ENCODE results near the gene FA2H. TPM values are rescaled to one million over a fixed set of nuclear protein-coding genes. Genes with fewer than 3 reads are reported as not detected.

Gene FA2H
- polyA plus RNA-seq, 3 donors = not detected

DNA sequence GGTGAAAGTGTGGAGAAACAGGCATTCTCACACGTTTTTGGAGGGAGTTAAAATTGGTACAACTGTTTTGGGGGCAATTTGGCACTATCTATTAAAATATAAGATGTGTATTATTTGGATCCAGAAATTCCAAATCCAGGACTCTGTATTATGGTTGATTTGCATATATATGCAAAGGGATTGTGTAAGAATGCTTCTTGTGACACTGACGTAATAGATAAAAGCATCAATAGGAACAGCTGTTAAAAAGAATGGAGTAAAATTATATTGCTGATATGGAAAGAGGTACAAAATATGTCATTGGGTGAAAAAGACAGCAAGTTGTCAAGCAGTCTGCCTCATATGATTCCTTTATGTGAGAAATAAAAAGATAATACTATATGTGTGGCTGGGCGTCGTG lies 17.3 kb downstream of the FA2H start:
- H3K36me3 Mint-ChIP-seq = no peaks in the 10 kb centered on the region
- no peak overlapping the region for H3K4me3 Mint-ChIP-seq
- H3K4me1 ChIP-seq (ENCODE audit: control insufficient read depth in 1 of 2, insufficient read depth in 2 of 2, low read length in 2 of 2) = no peaks in the 10 kb centered on the region
- no CpG with 5 or more reads among the region's 4 CpGs for WGBS (ENCODE audit: insufficient coverage)
- H3K27me3 Mint-ChIP-seq (ENCODE audit: low read depth in 3 of 3) = peaks cover 0 to 5% (median 3%) of the 10 kb centered on the region in 3 donors
- intact Hi-C loops (cut with micrococcal nuclease) = no loop called here
- H3K36me3 ChIP-seq (replicated peaks in 1 of 2; ENCODE audit: control insufficient read depth in 1 of 2, insufficient read depth in 2 of 2, low read length in 2 of 2) = no peaks in the 10 kb centered on the region
- no peak overlapping the region for H3K27ac Mint-ChIP-seq
- H3K27me3 ChIP-seq (ENCODE audit: control insufficient read depth in 2 of 2, insufficient read depth in 2 of 2, low read length in 2 of 2) = no peaks in the 10 kb centered on the region
- H3K9me3 ChIP-seq (replicated peaks in 1 of 2; ENCODE audit: control insufficient read depth in 1 of 2, insufficient read depth in 1 of 2, low read length in 2 of 2) = no peaks in the 10 kb centered on the region
- H3K9me3 Mint-ChIP-seq = peaks cover 0 to 2% (median 0%) of the 10 kb centered on the region in 7 donors
- H3K79me2 ChIP-seq (ENCODE audit: insufficient read depth, low read length) = no peaks in the 10 kb centered on the region
- no peak overlapping the region for H3K9ac ChIP-seq (ENCODE audit: insufficient read depth, low read length, poor library complexity, severe bottlenecking)
- H3K4me3 ChIP-seq (replicated peaks in 1 of 3; ENCODE audit: low read depth in 2 of 3, low read length in 3 of 3) = no peak overlapping the region
- no peak overlapping the region for H2AFZ ChIP-seq (ENCODE audit: insufficient read depth, low read depth, low read length, poor library complexity, severe bottlenecking)
- no peaks in the 10 kb centered on the region for H4K20me1 ChIP-seq (ENCODE audit: insufficient read depth, low read length)
- no peak overlapping the region for H3K4me2 ChIP-seq (replicated peaks; ENCODE audit: extremely low read depth, low read length, poor library complexity, severe bottlenecking)
- no peak overlapping the region for H3K27ac ChIP-seq (ENCODE audit: low read depth in 1 of 2, low read length in 2 of 2)
- H3K4me1 Mint-ChIP-seq = no peaks in the 10 kb centered on the region
- DNase-seq = no peak
- TF ChIP-seq, protein P1, sequence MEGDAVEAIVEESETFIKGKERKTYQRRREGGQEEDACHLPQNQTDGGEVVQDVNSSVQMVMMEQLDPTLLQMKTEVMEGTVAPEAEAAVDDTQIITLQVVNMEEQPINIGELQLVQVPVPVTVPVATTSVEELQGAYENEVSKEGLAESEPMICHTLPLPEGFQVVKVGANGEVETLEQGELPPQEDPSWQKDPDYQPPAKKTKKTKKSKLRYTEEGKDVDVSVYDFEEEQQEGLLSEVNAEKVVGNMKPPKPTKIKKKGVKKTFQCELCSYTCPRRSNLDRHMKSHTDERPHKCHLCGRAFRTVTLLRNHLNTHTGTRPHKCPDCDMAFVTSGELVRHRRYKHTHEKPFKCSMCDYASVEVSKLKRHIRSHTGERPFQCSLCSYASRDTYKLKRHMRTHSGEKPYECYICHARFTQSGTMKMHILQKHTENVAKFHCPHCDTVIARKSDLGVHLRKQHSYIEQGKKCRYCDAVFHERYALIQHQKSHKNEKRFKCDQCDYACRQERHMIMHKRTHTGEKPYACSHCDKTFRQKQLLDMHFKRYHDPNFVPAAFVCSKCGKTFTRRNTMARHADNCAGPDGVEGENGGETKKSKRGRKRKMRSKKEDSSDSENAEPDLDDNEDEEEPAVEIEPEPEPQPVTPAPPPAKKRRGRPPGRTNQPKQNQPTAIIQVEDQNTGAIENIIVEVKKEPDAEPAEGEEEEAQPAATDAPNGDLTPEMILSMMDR (IDR thresholded peaks at IDR 0.05) = no peak

DNA sequence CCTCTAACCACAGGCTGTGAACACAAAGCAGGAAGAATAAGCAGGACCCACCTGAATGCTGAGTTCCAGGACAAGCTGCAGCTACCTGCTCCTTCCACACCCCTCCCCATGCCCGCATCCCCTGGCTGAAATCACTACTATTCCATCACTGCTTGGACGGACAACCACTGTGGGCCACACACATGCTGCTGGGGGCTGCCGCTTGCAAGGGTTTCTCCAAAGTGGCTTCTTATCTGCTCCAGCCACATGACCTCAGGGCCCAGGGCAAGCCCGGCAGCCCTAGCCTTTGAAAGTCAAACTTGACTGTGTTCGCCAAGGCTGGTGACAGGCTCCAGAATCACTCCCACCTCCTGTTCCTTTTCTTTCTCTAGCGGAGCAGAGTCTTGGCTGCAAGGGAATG lies 18.4 kb downstream of the FA2H start:
- no peaks in the 10 kb centered on the region for H3K4me1 ChIP-seq (ENCODE audit: control insufficient read depth in 1 of 2, insufficient read depth in 2 of 2, low read length in 2 of 2)
- intact Hi-C loops (cut with micrococcal nuclease) = no loop called here
- Mint-ChIP-seq H3K9me3 (peaks cover 0 to 2% (median 0%) of the 10 kb centered on the region in 7 donors), H3K27me3 (ENCODE audit: low read depth in 3 of 3) (peaks cover 0 to 5% (median 3%) of the 10 kb centered on the region in 3 donors), H3K4me1 (no peaks in the 10 kb centered on the region), H3K36me3 (no peaks in the 10 kb centered on the region), H3K4me3 (no peak overlapping the region), H3K27ac (no peak overlapping the region)
- H4K20me1 ChIP-seq (ENCODE audit: insufficient read depth, low read length) = no peaks in the 10 kb centered on the region
- no peak overlapping the region for H3K27ac ChIP-seq (ENCODE audit: low read depth in 1 of 2, low read length in 2 of 2)
- no peak overlapping the region for H3K4me2 ChIP-seq (replicated peaks; ENCODE audit: extremely low read depth, low read length, poor library complexity, severe bottlenecking)
- no peaks in the 10 kb centered on the region for H3K9me3 ChIP-seq (replicated peaks in 1 of 2; ENCODE audit: control insufficient read depth in 1 of 2, insufficient read depth in 1 of 2, low read length in 2 of 2)
- WGBS (ENCODE audit: insufficient coverage) = 94% methylated on average over 4 of the region's 6 CpGs
- no peak for DNase-seq
- no peaks in the 10 kb centered on the region for H3K79me2 ChIP-seq (ENCODE audit: insufficient read depth, low read length)
- no peaks in the 10 kb centered on the region for H3K27me3 ChIP-seq (ENCODE audit: control insufficient read depth in 2 of 2, insufficient read depth in 2 of 2, low read length in 2 of 2)
- no peak overlapping the region for H3K9ac ChIP-seq (ENCODE audit: insufficient read depth, low read length, poor library complexity, severe bottlenecking)
- no peak overlapping the region for H3K4me3 ChIP-seq (replicated peaks in 1 of 3; ENCODE audit: low read depth in 2 of 3, low read length in 3 of 3)
- TF ChIP-seq, protein P1 (IDR thresholded peaks at IDR 0.05) = no peak
- H2AFZ ChIP-seq (ENCODE audit: insufficient read depth, low read depth, low read length, poor library complexity, severe bottlenecking) = no peak overlapping the region
- H3K36me3 ChIP-seq (replicated peaks in 1 of 2; ENCODE audit: control insufficient read depth in 1 of 2, insufficient read depth in 2 of 2, low read length in 2 of 2) = no peaks in the 10 kb centered on the region
